Epidermal melanocyte (primary cell): ENCODE measurements around the gene PIK3CA.
"Not testable (repeated sequence)": the region's sequence is repeated elsewhere in the genome, so short reads cannot be mapped to it uniquely, and the experiment has no call there.

Experiments used
- DNase-seq: peaks from one replicate; pipeline ENCODE4 v3.0.0; 2011; ENCODE audit warnings: low spot score; ENCODE audit not compliant: insufficient read length

The PIK3CA gene

GRCh38 chr3:179260949-179261765 lies 113.0 kb downstream of the PIK3CA start:
- DNase-seq, result peak; percentile 68

GRCh38 chr3:179263134-179263533 lies 115.0 kb downstream of the PIK3CA start:
- no peak for DNase-seq

GRCh38 chr3:179264449-179264848 lies 116.3 kb downstream of the PIK3CA start:
- no peak for DNase-seq

- DNase-seq, result no peak
Measured at GRCh38 chr3:179265092-179265491, 116.9 kb downstream of the PIK3CA start.

- DNase-seq, result no peak
Measured at GRCh38 chr3:179265875-179266274, 117.7 kb downstream of the PIK3CA start.

GRCh38 chr3:179266701-179267211 lies 118.6 kb downstream of the PIK3CA start:
- no peak for DNase-seq

GRCh38 chr3:179268400-179269051 lies 120.4 kb downstream of the PIK3CA start:
- no peak for DNase-seq

GRCh38 chr3:179269152-179269707 lies 121.1 kb downstream of the PIK3CA start:
- DNase-seq, result no peak

- no peak for DNase-seq
Measured at GRCh38 chr3:179272385-179272784, 124.2 kb downstream of the PIK3CA start.

- DNase-seq, result not testable (repeated sequence)
Measured at GRCh38 chr3:179274434-179274833, 126.3 kb downstream of the PIK3CA start.

- no peak for DNase-seq
Measured at GRCh38 chr3:179276001-179276400, 127.8 kb downstream of the PIK3CA start.

GRCh38 chr3:179276743-179277142 lies 128.6 kb downstream of the PIK3CA start:
- DNase-seq, result no peak

- DNase-seq, result no peak
Measured at GRCh38 chr3:179278151-179278550, 130.0 kb downstream of the PIK3CA start.

- no peak for DNase-seq
Measured at GRCh38 chr3:179278932-179279693, 131.0 kb downstream of the PIK3CA start.

- DNase-seq, result no peak
Measured at GRCh38 chr3:179279837-179280236, 131.7 kb downstream of the PIK3CA start.

GRCh38 chr3:179281825-179282224 lies 133.7 kb downstream of the PIK3CA start:
- DNase-seq, result no peak

GRCh38 chr3:179286331-179286730 lies 138.2 kb downstream of the PIK3CA start:
- no peak for DNase-seq

- no peak for DNase-seq
Measured at GRCh38 chr3:179288845-179289244, 140.7 kb downstream of the PIK3CA start.

- DNase-seq, result no peak
Measured at GRCh38 chr3:179289295-179289694, 141.1 kb downstream of the PIK3CA start.
